GM21367 (cell line): ENCODE measurements around the gene SLC25A20.

Experiments
- ATAC-seq: cut with Tn5 transposase; IDR thresholded peaks from one replicate; pipeline ENCODE4 v1.9.1; 2021; ENCODE audit not compliant: unreplicated experiment

SLC25A20 gene

DNA sequence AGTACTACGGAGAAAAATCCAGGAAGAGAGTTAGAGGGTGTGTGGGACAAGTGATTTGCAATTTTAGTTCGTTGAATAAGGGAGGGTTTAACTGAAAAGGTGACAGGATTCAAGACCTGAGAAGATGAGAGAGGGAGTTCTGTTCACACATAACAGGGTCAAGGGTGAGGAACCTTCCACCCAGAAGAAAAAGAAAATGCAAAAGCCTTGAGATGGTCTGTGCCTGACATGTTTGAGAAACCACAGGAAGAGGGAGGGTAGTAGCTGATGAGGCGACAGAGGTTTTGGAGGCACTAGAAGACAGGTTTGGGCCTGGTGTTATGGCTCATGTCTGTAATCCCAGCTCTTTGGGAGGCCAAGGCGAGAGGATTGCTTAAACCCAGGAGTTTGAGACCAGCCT, 591 bp upstream of the SLC25A20 start:
- no peak for ATAC-seq

DNA sequence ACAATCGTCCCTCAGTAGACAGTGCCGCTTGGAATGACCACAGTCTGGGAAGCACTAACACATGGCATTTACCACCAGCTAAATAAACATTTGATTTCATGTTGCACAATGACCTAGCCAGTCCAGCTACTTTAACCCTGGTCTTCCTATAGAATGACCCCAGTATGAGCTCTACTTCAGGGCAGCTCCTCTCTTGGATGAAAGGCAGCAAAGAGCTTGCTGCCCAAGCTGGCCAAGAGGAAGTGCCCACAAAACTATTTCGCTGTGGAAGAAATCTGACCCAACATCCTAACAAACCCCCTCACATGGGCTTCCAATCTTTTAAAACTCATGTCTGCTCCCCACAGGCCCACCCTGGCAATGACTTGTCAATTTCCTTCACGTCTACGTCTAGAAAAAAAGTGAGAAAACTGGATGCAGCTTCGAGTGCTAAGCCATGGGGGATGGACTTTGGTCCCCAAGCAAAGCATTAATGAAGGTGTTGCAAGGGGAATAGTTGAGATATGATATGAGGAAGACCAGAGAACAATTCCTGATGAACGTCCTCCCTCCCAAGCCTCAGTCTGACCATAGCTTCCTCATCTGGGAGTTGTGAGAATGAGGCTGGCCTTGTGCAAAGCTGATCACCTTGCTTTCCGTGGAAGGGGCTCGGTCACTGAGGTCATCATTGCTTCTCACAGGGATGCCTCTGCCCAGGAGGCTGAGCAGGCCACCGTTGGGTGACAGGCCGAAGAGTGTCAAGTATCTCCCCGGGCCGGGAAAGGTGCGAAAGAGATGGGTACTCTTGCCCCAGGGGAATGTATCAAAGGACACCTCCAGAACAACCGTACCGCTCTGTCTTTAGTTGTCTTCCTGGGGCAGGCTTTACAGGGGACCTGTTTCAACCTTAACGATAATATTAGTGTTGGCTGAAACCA, 964 bp downstream of the SLC25A20 start:
- ATAC-seq = no peak

DNA sequence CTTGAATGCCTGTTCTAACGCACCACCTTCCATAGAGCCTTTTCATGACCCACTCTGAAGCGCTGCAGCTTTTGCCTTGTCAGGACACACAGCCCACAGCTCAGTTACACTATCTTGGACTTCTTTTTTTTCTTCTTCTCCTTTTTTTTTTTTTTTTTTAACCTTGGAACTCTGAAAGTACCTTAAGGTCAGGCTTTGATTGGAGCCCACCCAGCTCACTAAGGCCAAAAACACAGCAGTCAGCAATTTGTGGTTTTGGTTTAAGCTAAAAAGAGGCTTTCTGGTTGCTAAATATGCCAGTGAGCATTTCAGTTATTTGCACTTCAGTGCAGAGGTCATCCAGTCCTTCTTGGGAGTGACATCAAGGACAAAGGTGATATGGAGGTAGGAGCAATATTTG, 1.7 kb downstream of the SLC25A20 start:
- no peak for ATAC-seq

DNA sequence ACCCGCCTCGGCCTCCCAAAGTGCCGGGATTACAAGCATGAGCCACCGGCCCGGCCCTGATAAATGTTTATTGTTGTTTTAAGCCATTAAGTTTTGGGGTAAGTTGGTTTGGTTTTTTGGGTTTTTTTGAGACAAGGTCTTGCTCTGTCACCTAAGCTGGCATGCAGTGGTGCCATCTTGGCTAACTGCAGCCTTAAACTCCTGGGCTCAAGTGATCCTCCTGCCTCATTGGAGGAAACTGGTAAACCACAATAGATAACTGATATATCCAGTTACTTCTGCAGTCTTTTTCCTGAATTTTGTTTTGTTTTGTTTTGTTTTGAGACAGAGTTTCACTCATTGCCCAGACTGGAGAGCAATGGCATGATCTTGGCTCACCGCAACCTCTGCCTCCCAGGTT, 4.2 kb downstream of the SLC25A20 start:
- ATAC-seq = no peak

DNA sequence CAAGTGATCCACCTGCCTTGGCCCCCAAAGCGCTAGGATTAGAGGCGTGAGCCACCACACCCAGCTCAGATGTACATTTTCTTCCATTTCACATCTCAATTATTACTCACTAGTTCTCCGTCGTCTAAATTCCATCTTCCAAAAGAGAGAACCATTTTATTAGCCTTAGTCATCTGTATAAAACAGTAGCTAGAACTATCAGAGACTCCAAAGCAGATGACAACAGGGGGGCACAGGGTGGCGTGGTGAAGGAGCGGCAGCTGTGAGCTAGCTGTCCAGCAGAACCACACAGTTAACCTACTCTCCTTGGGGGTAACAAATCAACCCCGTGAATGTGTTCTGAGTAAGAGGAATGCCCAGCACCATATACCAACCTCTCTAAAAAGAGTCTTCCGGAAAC, 7.1 kb downstream of the SLC25A20 start:
- no peak for ATAC-seq

DNA sequence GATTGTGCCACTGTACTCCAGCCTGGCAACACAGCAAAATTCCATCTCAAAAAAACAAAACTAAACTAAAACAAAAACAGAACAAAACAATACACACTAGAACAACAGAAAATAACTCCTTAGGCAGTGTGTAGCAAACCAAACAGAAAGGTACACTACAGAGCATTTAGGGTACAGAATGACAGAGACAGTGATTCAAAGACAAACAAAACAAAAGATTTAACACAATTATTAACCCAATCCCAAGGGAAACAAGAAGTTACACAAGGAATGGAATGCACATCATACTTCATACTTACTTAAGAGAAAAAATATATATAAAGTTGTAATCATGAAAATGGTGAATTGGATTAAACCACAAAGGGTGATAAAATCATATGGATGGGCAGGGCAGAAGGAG, 12.9 kb downstream of the SLC25A20 start:
- no peak for ATAC-seq

DNA sequence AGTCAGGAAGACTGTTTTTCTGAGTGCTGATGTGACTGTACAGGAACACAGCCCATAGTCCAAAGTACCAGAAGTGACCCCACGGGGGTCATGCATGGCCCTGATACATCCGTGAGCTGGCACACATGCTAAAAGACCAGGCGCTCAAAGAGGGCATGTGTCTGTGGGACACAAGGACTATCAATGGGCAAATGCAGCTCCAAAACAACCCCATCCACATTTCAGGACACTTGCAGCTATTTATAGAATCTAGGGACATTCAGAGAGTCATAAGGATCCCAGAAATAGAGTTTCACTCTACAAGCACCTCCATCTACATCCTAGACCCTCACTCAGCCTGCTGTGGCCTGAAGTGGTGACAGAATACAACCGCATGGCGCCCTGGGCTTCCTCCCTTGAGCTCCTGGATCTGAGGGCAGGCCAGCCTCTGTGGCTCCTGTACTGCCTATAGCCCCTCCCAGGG, 17.0 kb downstream of the SLC25A20 start:
- no peak for ATAC-seq

DNA sequence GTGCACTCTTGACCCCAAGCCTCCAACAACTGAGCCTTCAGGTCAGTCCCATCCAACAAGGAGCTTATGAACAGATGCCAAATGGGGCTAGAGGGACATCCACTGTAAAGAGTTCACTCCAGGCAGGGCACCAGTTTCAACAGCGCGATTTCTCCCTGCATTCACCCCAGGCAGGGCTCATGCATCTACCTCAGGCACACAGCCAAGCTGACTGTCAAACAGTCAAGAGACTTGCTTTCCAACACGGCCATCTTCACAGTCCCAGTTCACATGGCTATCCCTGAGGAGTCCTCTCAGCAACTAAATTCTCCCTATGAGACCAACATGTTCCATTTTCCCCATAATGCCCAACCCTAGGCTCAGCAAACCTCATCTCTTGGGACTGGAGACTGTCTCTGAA, 17.7 kb downstream of the SLC25A20 start:
- ATAC-seq = no peak

DNA sequence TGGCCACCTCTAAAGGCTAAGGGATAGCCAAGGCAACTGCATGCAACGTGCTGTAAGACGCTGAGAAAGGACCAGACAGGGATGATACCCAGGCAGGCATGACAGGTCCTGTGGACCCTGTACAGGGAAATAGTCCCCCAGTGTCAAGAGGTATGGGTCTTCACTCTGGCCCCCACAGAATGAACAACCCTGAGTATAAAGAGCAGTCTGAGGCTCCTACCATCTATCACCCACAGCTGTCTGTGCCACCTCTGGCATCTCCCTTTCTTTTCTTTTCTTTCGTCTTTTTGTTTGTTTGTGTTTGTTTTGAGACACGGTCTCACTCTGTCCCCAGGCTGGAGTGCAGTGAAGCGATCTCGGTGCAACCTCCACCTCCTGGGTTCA, 18.7 kb downstream of the SLC25A20 start:
- no peak for ATAC-seq

DNA sequence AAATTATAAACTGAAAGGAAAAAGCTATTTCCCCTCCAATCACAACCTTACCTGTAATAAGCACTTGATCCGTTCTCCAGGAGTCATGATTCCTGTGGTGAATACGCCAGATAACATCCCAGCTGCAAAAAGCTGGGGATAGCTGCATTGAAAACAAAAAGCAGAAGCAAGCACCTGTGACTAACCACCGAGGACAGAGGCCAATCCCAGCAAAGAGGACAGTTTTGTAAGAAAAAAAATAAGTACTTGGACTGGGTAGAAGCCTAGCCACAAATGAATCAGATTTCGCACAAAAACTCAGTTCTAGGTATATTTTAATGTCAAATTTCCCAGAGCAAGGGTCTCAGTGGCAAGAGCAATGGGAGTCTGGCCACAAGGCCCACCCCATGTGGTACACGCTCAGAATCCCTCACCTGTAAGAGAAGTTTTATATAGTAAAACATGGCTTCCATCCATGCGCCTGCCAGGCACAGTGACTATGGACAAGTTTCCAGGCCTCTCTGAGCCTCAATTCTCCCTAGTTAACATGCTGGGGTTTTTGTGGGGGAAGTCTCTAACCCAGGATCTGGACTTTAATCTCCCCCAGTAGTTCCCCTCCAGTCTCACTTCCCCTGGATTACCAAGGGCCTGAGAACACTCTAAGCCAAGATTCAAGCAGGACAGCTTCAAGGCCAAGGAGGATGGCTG, 19.2 kb downstream of the SLC25A20 start:
- ATAC-seq = no peak

DNA sequence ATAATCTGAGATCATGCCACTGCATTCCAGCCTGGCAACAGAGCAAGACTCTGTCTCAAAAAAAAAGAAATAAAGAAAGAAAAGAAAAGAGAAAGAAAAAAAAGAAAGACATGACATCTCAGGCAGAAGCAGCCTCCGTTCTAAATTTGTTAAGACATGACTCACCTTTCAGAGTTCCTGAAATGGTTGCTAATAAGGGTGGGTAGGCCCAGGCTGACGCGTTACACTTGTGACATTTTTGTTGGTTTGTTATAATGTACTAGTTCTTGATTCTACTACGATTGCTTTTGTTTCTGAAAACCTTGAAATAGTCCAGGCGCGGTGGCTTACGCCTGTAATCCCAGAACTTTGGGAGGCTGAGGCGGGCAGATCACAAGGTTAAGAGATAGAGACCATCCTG, 21.0 kb downstream of the SLC25A20 start:
- no peak for ATAC-seq

DNA sequence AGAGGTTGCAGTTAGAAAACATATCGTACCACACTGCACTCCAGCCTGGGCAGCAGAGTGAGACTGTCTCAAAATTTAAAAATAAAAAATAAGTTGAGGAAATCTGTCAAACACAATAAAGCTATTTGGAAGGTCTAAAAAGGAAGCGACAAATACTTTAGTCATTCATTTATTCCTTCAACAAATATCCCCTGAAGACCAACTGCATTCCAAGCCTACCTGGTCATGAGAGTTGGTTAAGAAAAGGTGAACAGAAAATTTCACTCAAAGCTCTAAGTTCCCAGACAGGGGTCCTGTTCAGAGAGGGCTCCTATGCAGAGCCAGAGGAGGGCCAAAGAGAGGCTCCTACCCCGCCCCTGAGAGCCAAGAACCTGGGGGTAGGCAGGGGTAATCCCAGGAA, 35.6 kb downstream of the SLC25A20 start:
- no peak for ATAC-seq

DNA sequence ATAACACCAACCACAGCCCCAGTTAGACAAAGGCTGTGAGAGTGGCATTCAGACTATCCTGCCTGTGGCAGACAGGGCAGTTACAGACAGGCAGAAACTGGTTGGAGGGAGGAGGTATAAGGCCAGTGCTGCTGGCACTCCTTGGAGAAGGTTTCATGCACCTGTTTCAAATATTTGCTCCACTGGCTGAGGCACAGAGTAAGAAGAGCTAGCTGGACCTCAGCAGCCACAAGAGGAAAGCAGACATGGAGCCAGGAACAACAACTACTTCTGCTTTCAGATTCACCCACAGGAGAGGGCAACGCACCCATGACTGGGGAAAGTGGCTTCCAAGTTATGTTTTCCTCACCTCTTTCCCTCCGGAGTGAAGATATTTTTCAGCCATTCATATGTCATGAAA, 39.5 kb downstream of the SLC25A20 start:
- ATAC-seq = no peak

DNA sequence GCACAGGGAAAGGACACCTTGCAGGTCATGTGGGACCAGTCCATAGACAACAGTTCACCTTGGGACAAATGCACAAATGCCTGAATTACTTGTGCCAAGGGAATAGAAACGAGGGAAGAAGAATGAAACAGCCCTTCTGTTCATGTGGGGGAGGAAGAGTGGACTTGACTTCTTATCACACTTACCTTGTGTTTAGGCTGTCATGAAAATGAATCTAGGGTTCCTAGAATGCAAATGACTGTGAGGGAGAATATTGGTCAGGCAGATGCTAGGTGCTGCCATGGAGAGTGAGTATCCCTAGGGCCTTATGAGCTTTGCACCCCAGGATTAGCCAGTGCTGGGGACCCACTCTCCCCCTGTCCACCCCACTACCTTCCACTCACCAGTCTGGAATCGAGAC, 40.0 kb downstream of the SLC25A20 start:
- ATAC-seq = no peak

DNA sequence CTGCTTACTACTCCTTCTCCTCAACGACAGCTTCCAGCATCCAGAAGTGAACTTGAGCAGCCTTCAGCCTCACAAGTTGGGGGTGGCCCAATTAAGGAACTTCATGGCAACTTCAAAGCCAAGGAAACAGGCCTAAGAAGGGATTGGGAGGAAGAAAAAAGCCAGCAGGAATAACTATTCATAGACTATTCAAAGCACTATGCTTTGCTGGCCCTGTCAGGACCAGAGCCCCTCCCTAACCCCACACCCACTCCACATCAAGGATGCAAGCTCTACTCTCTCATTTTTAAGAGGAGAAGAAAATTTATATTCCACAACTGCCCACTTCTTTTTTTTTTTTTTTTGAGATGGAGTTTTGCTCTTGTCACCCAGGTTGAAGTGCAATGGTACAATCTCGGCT, 41.0 kb downstream of the SLC25A20 start:
- no peak for ATAC-seq

DNA sequence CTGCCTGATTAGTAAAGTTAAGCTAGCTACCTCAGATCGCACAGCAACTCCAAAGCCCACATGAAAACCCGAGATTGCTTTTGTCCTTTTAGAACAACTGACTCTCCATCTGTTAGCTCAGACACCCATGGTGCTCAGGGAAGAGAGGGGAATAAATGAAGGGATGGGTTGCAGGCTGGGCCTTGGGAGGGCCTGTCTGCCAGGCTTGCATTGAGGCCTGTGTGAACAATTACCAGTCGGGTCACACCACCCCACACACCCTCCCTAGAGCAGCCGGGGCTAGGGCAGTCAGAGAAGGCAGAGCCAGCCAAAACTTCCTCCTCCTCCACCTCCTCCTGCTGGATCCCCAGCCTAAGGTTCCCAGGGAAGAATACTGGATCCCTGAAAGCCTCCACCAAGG, 42.2 kb downstream of the SLC25A20 start:
- ATAC-seq = no peak

DNA sequence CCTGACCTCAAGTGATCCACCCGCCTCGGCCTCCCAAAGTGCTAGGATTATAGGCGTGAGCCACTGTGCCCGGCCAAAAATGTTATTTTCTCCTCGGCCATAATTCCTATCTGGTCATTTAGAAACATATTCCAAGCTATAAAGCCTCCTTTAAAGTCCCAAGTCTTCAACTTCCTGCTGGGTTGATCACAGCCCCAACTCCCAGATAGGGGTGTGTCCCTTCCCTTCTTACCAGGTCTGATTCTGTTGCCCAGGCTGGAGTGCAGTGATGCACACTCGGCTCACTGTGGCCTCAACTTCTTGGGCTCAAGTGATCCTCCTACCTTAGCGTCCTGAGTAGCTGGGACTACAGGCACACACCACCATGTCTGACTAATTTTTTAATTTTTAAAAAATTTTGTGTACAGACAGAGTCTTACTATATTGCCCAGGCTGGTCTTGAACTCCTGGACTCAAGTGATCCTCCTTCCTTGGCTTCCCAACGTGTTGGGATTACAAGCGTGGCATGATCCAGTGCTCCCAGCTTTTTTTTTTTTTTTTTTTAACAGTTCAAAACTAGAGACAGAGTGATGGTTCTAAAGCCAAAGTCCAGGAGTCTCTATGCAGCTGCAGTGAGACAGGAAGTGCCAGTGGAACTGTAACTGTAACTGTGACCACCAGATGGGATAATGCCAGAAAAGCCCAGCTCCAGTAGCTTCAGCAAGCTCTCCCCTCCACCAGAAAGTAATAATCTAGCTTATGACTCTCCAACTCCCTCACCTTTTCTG, 42.8 kb downstream of the SLC25A20 start:
- no peak for ATAC-seq

DNA sequence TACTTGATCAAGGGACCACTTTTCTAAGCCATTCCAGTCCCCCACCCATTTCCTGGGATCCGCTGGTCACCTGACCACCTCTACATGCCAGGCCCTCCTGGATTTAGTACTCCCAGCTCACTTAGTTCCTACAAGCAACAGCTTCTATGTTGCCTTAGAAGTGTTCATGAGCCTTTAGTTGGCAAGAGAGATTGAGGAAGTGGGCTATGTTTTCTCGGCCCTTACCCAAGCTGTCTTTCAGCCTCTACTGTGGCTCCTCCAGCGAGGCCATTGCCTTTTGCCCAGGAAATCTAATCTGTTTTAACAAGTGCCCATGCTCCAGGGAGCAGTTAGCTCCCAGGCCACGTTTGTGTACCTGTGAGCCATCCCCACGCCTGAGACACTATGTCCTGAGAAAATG, 46.5 kb downstream of the SLC25A20 start:
- no peak for ATAC-seq

DNA sequence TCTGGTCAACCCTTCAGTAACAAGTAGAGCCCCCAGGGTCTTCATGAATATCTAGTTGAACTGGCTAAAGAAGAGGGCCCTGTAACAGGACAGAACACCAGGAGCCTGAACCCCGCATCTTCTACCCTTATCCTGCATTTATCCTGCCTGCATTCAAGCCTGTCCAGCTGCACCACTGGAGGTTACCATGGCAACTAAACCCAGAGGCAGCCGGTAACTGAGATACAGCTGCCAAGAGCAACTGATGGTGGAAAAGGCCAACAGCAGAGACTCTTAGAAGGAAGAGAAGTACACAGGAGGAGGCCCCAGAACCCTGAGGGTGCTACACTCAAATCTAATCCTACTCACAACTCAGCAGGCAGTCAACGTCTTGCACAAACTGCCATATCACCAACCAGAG, 47.3 kb downstream of the SLC25A20 start:
- ATAC-seq = no peak

DNA sequence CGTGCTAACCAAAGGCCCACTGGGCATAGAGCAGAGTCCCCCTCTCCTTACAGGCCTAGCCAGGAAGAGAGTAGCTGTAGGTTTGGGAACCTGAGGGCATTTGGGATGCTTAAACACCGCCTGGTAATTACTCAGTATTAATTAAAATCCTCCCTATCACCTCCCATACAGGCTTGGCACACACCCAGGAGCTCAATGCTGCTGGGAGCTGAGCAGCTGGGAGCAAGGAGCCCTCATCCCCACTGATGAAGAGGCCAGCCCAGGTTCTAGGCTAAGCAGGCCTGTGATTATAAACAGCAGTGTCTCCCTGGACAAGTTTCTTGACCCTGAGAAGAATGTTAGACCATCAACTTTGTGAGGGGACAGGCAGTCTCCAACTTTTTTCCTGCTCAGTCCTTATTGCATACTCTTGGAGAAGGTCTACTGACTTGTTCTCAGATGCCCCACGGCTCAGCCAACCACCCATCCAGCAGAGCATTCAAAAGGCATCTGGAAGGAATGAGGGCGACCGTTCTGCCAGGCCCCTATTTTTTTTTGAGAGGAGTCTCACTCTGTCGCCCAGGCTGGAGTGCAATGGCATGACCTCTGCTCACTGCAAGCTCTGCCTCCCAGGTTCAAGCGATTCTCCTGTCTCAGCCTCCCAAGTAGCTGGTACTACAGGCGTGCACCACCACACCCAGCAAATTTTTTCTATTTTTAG, 49.7 kb downstream of the SLC25A20 start:
- no peak for ATAC-seq
